HCT116 (cell line): ENCODE results near the gene RAI1. TPM values are rescaled to one million over a fixed set of nuclear protein-coding genes. Genes with fewer than 3 reads are reported as not detected.
A peak's percentile ranks its signal among the peaks of the same experiment; 100 is the strongest.

Experiments
- ATAC-seq: fragments of 200-7000 bp; cut with Tn5 transposase; 2 replicates; pipeline ENCODE4 v1.9.1; 2020; ENCODE audit warnings: mild to moderate bottlenecking, moderate library complexity
- BruUV-seq: library from RNA; stranded (reverse); fragments of 400-500 nt; replicated peaks from 2 replicates; lab custom pipeline; 2021; lab: Mats Ljungman, UMichigan
- CTCF ChIA-PET: fragments of 300-600 bp; sonication (Branson Sonifier 250); formaldehyde crosslinking; loops from one replicate; lab custom pipeline; 2021; ENCODE audit warnings: antibody characterized with exemption; lab: Charles Lee
- POLR2A ChIA-PET: fragments of 300-600, 350-600 bp; sonication (Branson Sonifier 250); formaldehyde crosslinking; loops from one replicate; lab custom pipeline; 2021; ENCODE audit warnings: antibody characterized with exemption; lab: Charles Lee
- RAD21 ChIA-PET, 2 experiments: fragments of 300-600 bp; sonication (Branson Sonifier 250); formaldehyde crosslinking; loops; one replicate each; lab custom pipeline; 2023; ENCODE audit warnings: low total read pairs in 2 of 2; ENCODE audit not compliant: uncharacterized antibody in 2 of 2, unreplicated experiment in 2 of 2, low non-redundant PET in 1 of 2; lab: Charles Lee
- DNase-seq: peaks from one replicate; pipeline ENCODE4 v3.0.0-alpha.2; 2010; ENCODE audit warnings: low read depth, low spot score
- H2AFZ ChIP-seq: fragments of 200-600 bp; shearing (Covaris generic), sonication (generic); 2 replicates; pipeline ENCODE4 v1.6.1; 2017; ENCODE audit warnings: low read depth, mixed run types, mixed read lengths, antibody characterized with exemption, low read length; ENCODE audit not compliant: poor library complexity, severe bottlenecking
- H3K27ac ChIP-seq: 2 replicates; pipeline ENCODE4 v1.5.1; 2012; ENCODE audit warnings: low read depth, low read length
- H3K27me3 ChIP-seq: fragments of 200-600 bp; sonication (generic); 2 replicates; pipeline ENCODE4 v1.6.1; 2016; ENCODE audit warnings: mixed run types, low read length, mixed read lengths; ENCODE audit not compliant: insufficient read depth
- H3K36me3 ChIP-seq, 2 experiments: fragments of 200-500 bp in 1 of 2; fragments of 200-600 bp in 1 of 2; sonication (Bioruptor generic) in 1 of 2; sonication (generic) in 1 of 2; 2 replicates each; pipeline versions ENCODE4 v1.5.1 to v1.6.1; 2014 to 2016; ENCODE audit warnings: low read length in 2 of 2, inconsistent platforms in 1 of 2, mixed read lengths in 1 of 2, mixed run types in 1 of 2; ENCODE audit not compliant: insufficient read depth in 2 of 2, control insufficient read depth in 1 of 2
- H3K4me1 ChIP-seq, 2 experiments: fragments of 200-600 bp in 1 of 2; sonication (generic) in 1 of 2; 2 replicates each; pipeline versions ENCODE4 v1.5.1 to v1.6.1; 2012 to 2017; ENCODE audit warnings: low read length in 2 of 2, inconsistent platforms in 1 of 2, mild to moderate bottlenecking in 1 of 2, mixed read lengths in 1 of 2, mixed run types in 1 of 2, moderate library complexity in 1 of 2; ENCODE audit not compliant: insufficient read depth in 2 of 2, control insufficient read depth in 1 of 2
- H3K4me2 ChIP-seq: fragments of 200-600 bp; sonication (generic); 2 replicates; pipeline ENCODE4 v1.6.1; 2017; ENCODE audit warnings: mixed run types, low read length, mixed read lengths
- H3K4me3 ChIP-seq, 2 experiments: fragments of 200-600 bp in 1 of 2; sonication (generic) in 1 of 2; replicated peaks in 1 of 2; 2 replicates each; pipeline ENCODE4 v1.5.1; 2011 to 2016; ENCODE audit warnings: low read length in 2 of 2, control low read depth in 1 of 2, low read depth in 1 of 2, mild to moderate bottlenecking in 1 of 2, mixed read lengths in 1 of 2, mixed run types in 1 of 2
- H3K79me2 ChIP-seq: fragments of 200-600 bp; sonication (generic); 2 replicates; pipeline ENCODE4 v1.6.1; 2017; ENCODE audit warnings: mild to moderate bottlenecking, mixed run types, low read length, moderate library complexity, mixed read lengths; ENCODE audit not compliant: insufficient read depth
- H3K9ac ChIP-seq: fragments of 200-600 bp; sonication (generic); 2 replicates; pipeline ENCODE4 v1.6.1; 2016; ENCODE audit warnings: low read length, mixed read lengths
- H3K9me2 ChIP-seq: fragments of 200-600 bp; sonication (generic), shearing (Covaris generic); 2 replicates; pipeline ENCODE4 v1.6.1; 2017; ENCODE audit warnings: mixed run types, mild to moderate bottlenecking, moderate library complexity; ENCODE audit not compliant: insufficient read depth
- H3K9me3 ChIP-seq, 2 experiments: fragments of 200-500 bp in 1 of 2; fragments of 200-600 bp in 1 of 2; sonication (Bioruptor generic) in 1 of 2; sonication (generic) in 1 of 2; 2 replicates each; pipeline ENCODE4 v1.6.1; 2014 to 2017; ENCODE audit warnings: low read length in 2 of 2, mixed read lengths in 2 of 2, inconsistent platforms in 1 of 2, low read depth in 1 of 2, mild to moderate bottlenecking in 1 of 2, mixed run types in 1 of 2, moderate library complexity in 1 of 2; ENCODE audit not compliant: control insufficient read depth in 1 of 2, insufficient read depth in 1 of 2
- H4K20me1 ChIP-seq: fragments of 200-600 bp; sonication (generic), shearing (Covaris generic); 2 replicates; pipeline ENCODE4 v1.6.1; 2017; ENCODE audit warnings: mixed run types, mild to moderate bottlenecking, moderate library complexity; ENCODE audit not compliant: insufficient read depth
- CEBPB ChIP-seq: IDR thresholded peaks from 2 replicates; pipeline ENCODE4 v1.6.1; 2012; ENCODE audit warnings: low read depth
- ELF1 ChIP-seq: IDR thresholded peaks from 2 replicates; pipeline ENCODE4 v1.6.1; 2012; ENCODE audit warnings: low read depth, borderline replicate concordance
- EZH2phosphoT487 ChIP-seq: fragments of 200-600 bp; IDR thresholded peaks from 2 replicates; pipeline ENCODE4 v1.6.1; 2018; ENCODE audit warnings: antibody characterized with exemption, borderline replicate concordance
- FOSL1 ChIP-seq: IDR thresholded peaks from 2 replicates; pipeline ENCODE4 v1.6.1; 2012; ENCODE audit warnings: low read depth
- MAX ChIP-seq: IDR thresholded peaks from 2 replicates; pipeline ENCODE4 v1.6.1; 2012
- POLR2AphosphoS5 ChIP-seq: IDR thresholded peaks from 2 replicates; pipeline ENCODE4 v1.6.1; 2011; ENCODE audit warnings: mild to moderate bottlenecking, low read depth, low read length, moderate library complexity
- SIN3A ChIP-seq: IDR thresholded peaks from 2 replicates; pipeline ENCODE4 v1.6.1; 2012; ENCODE audit warnings: low read depth
- SP1 ChIP-seq: IDR thresholded peaks from 2 replicates; pipeline ENCODE4 v1.6.1; 2012; ENCODE audit warnings: low read depth
- TCF7L2 ChIP-seq: IDR thresholded peaks from 2 replicates; pipeline ENCODE4 v1.7.0; 2011; ENCODE audit warnings: borderline replicate concordance, inconsistent platforms; ENCODE audit not compliant: insufficient read depth, insufficient read length; ENCODE audit errors: extremely low read depth
- YY1 ChIP-seq: IDR thresholded peaks from 2 replicates; pipeline ENCODE4 v1.6.1; 2011; ENCODE audit warnings: low read length, low read depth, moderate library complexity, mild to moderate bottlenecking; ENCODE audit not compliant: insufficient replicate concordance; ENCODE audit errors: extremely low read depth
- ZBTB33 ChIP-seq: IDR thresholded peaks from 2 replicates; pipeline ENCODE4 v1.6.1; 2011; ENCODE audit warnings: mild to moderate bottlenecking, low read length, moderate library complexity; ENCODE audit not compliant: insufficient replicate concordance; ENCODE audit errors: extremely low read depth
- ZFX ChIP-seq: fragments of 450-650 bp; IDR thresholded peaks from 2 replicates; pipeline ENCODE4 v1.6.1; 2017
- intact Hi-C: fragments of 100-400 bp; cut with micrococcal nuclease; formaldehyde crosslinking; loops from 2 replicates; pipeline ENCODE4 v1.10.0; 2022
- total RNA-seq: library from RNA; stranded (reverse); gene quantifications from one replicate; pipeline ENCODE4 v1.2.1, GENCODE V29; 2021; ENCODE audit not compliant: unreplicated experiment
- TF ChIP-seq, protein P1 (sequence below): IDR thresholded peaks from 2 replicates; pipeline ENCODE4 v1.6.1; 2012

Gene RAI1
- total RNA-seq, 1 experiment from 2014 or later: 38.5 TPM

DNA sequence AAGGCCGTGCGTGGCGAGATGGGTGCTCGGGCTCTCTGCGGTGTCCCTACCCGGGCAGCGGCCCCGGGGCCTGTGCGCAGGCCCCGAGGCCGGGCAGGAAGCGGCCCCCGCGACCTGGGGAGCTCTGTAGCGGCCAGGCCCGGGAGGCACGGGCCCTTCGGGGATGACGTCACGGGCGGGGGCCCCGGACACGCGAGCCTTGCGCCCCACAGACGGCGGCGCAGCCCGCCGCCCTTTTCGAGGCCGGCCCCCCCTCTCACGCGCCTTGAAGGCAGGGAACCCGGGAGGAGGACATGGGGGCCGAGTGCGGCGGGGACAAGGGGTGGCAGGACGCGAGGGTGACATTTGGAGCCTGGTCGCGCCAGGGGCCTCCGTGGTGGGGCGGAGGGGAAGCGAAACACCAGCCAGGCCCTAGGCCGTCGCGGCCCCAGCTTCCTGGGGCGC lies 1.1 kb downstream of the RAI1 start:
- intact Hi-C loops: loop anchor here (1.0 to 10.0 kb wide), 4 partner anchors 102 to 352 kb away; partner anchors contain the start of genes ATPAF2, GID4 and SREBF1

DNA sequence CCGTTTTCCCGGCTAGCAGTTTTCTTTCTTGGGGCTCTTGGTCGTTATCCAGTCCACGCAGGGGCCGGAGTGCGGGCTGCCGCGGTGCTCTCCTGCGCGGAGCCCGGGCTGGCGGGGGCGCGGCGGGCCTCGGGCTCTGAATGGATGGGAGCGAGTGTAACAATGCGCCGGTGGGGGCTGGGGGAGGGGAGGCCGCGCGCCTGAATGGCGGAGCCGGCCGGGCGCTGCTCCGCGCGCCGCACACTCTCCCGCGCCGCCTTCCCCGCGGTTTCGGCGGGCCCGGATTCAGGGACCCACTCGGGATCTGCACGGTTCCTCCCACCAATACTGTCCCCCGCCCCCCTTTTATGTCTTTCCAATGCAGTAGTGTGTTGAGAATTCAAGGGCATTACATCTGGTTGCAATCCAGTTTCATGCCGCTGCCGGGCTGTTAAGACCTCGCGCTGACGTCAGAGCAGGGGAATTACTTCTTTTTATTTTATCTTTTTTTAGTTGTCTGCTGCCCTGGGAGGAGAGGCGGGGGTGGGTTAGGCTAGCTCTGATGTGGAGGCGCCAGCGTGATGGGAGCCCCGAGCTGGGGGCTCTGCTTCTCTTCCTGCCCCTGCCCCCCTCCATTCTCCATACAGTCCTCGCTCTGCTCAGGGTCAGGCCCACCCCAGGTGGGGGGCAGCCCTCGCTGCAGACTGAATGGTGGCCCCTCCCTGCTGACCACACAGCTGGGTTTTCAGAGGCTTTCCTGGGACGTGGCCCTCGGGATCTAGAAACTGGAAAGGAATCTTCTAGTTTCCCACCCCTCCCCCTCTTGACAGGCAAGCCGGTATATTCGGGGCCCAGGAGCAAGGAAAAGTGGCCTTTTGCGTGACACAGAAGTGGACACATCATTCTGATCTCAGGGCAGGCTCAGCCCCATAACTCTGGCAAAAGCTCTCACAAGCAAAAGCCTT lies 1.8 kb downstream of the RAI1 start:
- CTCF ChIA-PET: interaction anchor here (1.1 to 1.7 kb wide), 3 partner anchors 10 to 156 kb away, joined by 3 to 9 read pairs (median 4); partner anchors contain the start of gene SREBF1
- BruUV-seq: TSS peak; percentile 60

More for the DNA sequence above, 1.1 kb downstream of the RAI1 start:
- Histone ChIP-seq H3K79me2 (peaks cover 57% of the 10 kb centered on the region), H3K27me3 (no peaks in the 10 kb centered on the region), H3K4me1 (peaks cover 44 to 57% of the 10 kb centered on the region in 2 experiments), H3K27ac (peak overlapping the region; percentile 97), H2AFZ (no peak overlapping the region), H3K4me2 (peak overlapping the region; percentile 85), H4K20me1 (peaks cover 6% of the 10 kb centered on the region; the same call in 1 of the 2 replicates), H3K9ac (peak overlapping the region; percentile 94), H3K9me2 (no peaks in the 10 kb centered on the region), H3K4me3 (peak overlapping the region; percentile 75 to 86), H3K36me3 (no peaks in the 10 kb centered on the region), H3K9me3 (no peaks in the 10 kb centered on the region)
- ChIA-PET CTCF (interaction anchor here (1.1 to 1.7 kb wide), 3 partner anchors 10 to 156 kb away, joined by 3 to 9 read pairs (median 4); partner anchors contain the start of gene SREBF1), POLR2A (interaction anchor here (1.0 to 1.8 kb wide), 3 partner anchors 11 to 156 kb away, joined by 3 to 5 read pairs (median 4); partner anchors contain the start of gene SREBF1), RAD21 (no interaction called here)
- DNase-seq (no peak), ATAC-seq (peak; percentile 26)
- BruUV-seq: no TSS peak
- TF ChIP-seq ELF1 (no peak), ZFX (peak; percentile 86)

More for the DNA sequence above, 1.8 kb downstream of the RAI1 start:
- ChIA-PET RAD21 (no interaction called here), POLR2A (interaction anchor here (0.6 to 1.8 kb wide), 3 partner anchors 11 to 155 kb away, joined by 3 to 5 read pairs (median 4); partner anchors contain the start of gene SREBF1)
- peak; percentile 53 for TF ChIP-seq POLR2AphosphoS5
- TF ChIP-seq YY1: peak; percentile 36
- peak; percentile 18; the same call in 1 of the 2 replicates for TF ChIP-seq SIN3A
- no peak for TF ChIP-seq CEBPB
- TF ChIP-seq ZFX: peak; percentile 6
- no peak for TF ChIP-seq ELF1
- TF ChIP-seq, protein P1, sequence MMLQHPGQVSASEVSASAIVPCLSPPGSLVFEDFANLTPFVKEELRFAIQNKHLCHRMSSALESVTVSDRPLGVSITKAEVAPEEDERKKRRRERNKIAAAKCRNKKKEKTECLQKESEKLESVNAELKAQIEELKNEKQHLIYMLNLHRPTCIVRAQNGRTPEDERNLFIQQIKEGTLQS: no peak
- no peak for TF ChIP-seq TCF7L2
- TF ChIP-seq ZBTB33: no peak
- no peak for TF ChIP-seq SP1
- TF ChIP-seq MAX: peak; percentile 45; the same call in 1 of the 2 replicates
- TF ChIP-seq EZH2phosphoT487: no peak
- TF ChIP-seq FOSL1: no peak
- Histone ChIP-seq H2AFZ (no peak overlapping the region), H3K36me3 (no peaks in the 10 kb centered on the region), H3K27me3 (no peaks in the 10 kb centered on the region), H3K4me1 (peaks cover 49 to 58% of the 10 kb centered on the region in 2 experiments), H3K79me2 (peaks cover 64% of the 10 kb centered on the region), H4K20me1 (peaks cover 6% of the 10 kb centered on the region; the same call in 1 of the 2 replicates), H3K4me2 (peak overlapping the region; percentile 85), H3K9me3 (no peaks in the 10 kb centered on the region), H3K27ac (peak overlapping the region; percentile 97), H3K9me2 (no peaks in the 10 kb centered on the region), H3K4me3 (peak overlapping the region; percentile 75 to 86), H3K9ac (peak overlapping the region; percentile 94)
- no peak for DNase-seq
- intact Hi-C loops: loop anchor here (1.0 to 10.0 kb wide), 4 partner anchors 102 to 352 kb away; partner anchors contain the start of genes ATPAF2, GID4 and SREBF1
- ATAC-seq: peak; percentile 62
